Stimulated activated naive CD8-positive, alpha-beta T cell treated with anti-CD3 and anti-CD28 coated beads, Interleukin-15, Interleukin-2, amounts not matched to agents 100 U/mL and 50 U/mL, for 24 hours (primary cell): ENCODE data around the gene MBD3.

ENCODE experiments used
- ATAC-seq: fragments of 150-1000 bp; cut with Tn5 transposase; one replicate; pipeline ENCODE4 v1.10.0; 2021
- DNase-seq: peaks from one replicate; pipeline ENCODE4 v3.0.0; 2021

MBD3 gene

GRCh38 chr19:1571358-1571757 lies 21.3 kb downstream of the MBD3 start:
- ATAC-seq (no peak), DNase-seq (no peak)

GRCh38 chr19:1570836-1571235 lies 21.8 kb downstream of the MBD3 start:
- ATAC-seq (no peak), DNase-seq (no peak)

- ATAC-seq: no peak
- DNase-seq: no peak
Measured at GRCh38 chr19:1569997-1570396, 22.7 kb downstream of the MBD3 start.

- DNase-seq: peak; percentile 87
- ATAC-seq: peak; percentile 75
Measured at GRCh38 chr19:1568320-1569019, 24.2 kb downstream of the MBD3 start, which contains the start of gene MEX3D. Gene MEX3D (minus strand): TSS chr19:1568325. CDS start chr19:1568058, 267 bp downstream.

GRCh38 chr19:1567848-1568227 lies 24.8 kb downstream of the MBD3 start:
- no peak for DNase-seq
- peak; percentile 21 for ATAC-seq

- DNase-seq: no peak
Measured at GRCh38 chr19:1567116-1567847, 25.4 kb downstream of the MBD3 start.

GRCh38 chr19:1566392-1567115 lies 26.1 kb downstream of the MBD3 start:
- DNase-seq: no peak
- ATAC-seq: no peak

More at GRCh38 chr19:1567116-1567847, 25.4 kb downstream of the MBD3 start:
- no peak for ATAC-seq

- ATAC-seq (no peak), DNase-seq (no peak)
Measured at GRCh38 chr19:1563251-1563650, 29.4 kb downstream of the MBD3 start.

- DNase-seq (no peak), ATAC-seq (no peak)
Measured at GRCh38 chr19:1561236-1561842, 31.3 kb downstream of the MBD3 start.

- ATAC-seq (no peak), DNase-seq (no peak)
Measured at GRCh38 chr19:1560286-1560882, 32.3 kb downstream of the MBD3 start.

- DNase-seq (no peak), ATAC-seq (no peak)
Measured at GRCh38 chr19:1558552-1558951, 34.1 kb downstream of the MBD3 start.

- DNase-seq: no peak
- ATAC-seq: no peak
Measured at GRCh38 chr19:1556390-1557070, 36.1 kb downstream of the MBD3 start.

GRCh38 chr19:1555487-1556389 lies 36.9 kb downstream of the MBD3 start:
- ATAC-seq (no peak), DNase-seq (no peak)

- ATAC-seq (no peak), DNase-seq (no peak)
Measured at GRCh38 chr19:1554968-1555367, 37.7 kb downstream of the MBD3 start.

GRCh38 chr19:1553415-1553814 lies 39.2 kb downstream of the MBD3 start:
- no peak for ATAC-seq
- no peak for DNase-seq

GRCh38 chr19:1551068-1552040 lies 41.3 kb downstream of the MBD3 start:
- ATAC-seq (no peak), DNase-seq (no peak)

- ATAC-seq: no peak
Measured at GRCh38 chr19:1549332-1549945, 43.2 kb downstream of the MBD3 start.

GRCh38 chr19:1540365-1540925 lies 52.2 kb downstream of the MBD3 start:
- no peak for ATAC-seq

More at GRCh38 chr19:1549332-1549945, 43.2 kb downstream of the MBD3 start:
- no peak for DNase-seq

More at GRCh38 chr19:1540365-1540925, 52.2 kb downstream of the MBD3 start:
- no peak for DNase-seq
